WTC11 (cell line): ENCODE data around the gene CYP19A1. TPM values are rescaled to one million over a fixed set of nuclear protein-coding genes. Genes with fewer than 3 reads are reported as not detected.

ENCODE experiments used
- ATAC-seq: fragments of 200-7000 bp; cut with Tn5 transposase; 2 replicates; pipeline ENCODE4 v1.10.0; 2021; ENCODE audit warnings: mild to moderate bottlenecking, moderate library complexity
- CTCF ChIA-PET: fragments of 300-600 bp; sonication (Branson Sonifier 250); formaldehyde crosslinking; loops from one replicate; lab custom pipeline; 2021; ENCODE audit warnings: antibody characterized with exemption; lab: Charles Lee
- POLR2A ChIA-PET: fragments of 350-600 bp; sonication (Branson Sonifier 250); formaldehyde crosslinking; loops from one replicate; lab custom pipeline; 2021; ENCODE audit warnings: antibody characterized with exemption; lab: Charles Lee
- DNase-seq: peaks from one replicate; pipeline ENCODE4 v3.0.0; 2021; ENCODE audit warnings: low spot score
- H3K27ac Mint-ChIP-seq: 2 replicates; pipeline ENCODE4 v1.8.0; 2021; ENCODE audit warnings: mixed read lengths
- H3K27me3 Mint-ChIP-seq: 2 replicates; pipeline ENCODE4 v1.8.0; 2021; ENCODE audit warnings: low read depth, mild to moderate bottlenecking, moderate library complexity, mixed read lengths
- H3K36me3 Mint-ChIP-seq: 2 replicates; pipeline ENCODE4 v1.8.0; 2021; ENCODE audit warnings: mixed read lengths
- H3K4me1 Mint-ChIP-seq: 2 replicates; pipeline ENCODE4 v1.8.0; 2022; ENCODE audit warnings: mixed read lengths
- H3K4me3 Mint-ChIP-seq: 2 replicates; pipeline ENCODE4 v1.8.0; 2021; ENCODE audit warnings: mild to moderate bottlenecking, moderate library complexity, mixed read lengths
- H3K9me3 Mint-ChIP-seq: 2 replicates; pipeline ENCODE4 v1.8.0; 2021; ENCODE audit warnings: mixed read lengths
- ATF6 ChIP-seq: sonication (generic); formaldehyde crosslinking; IDR thresholded peaks from 2 replicates; pipeline ENCODE4 v1.8.1; 2023; ENCODE audit warnings: mild to moderate bottlenecking, missing genetic modification reagents
- E2F1 ChIP-seq: sonication (generic); formaldehyde crosslinking; IDR thresholded peaks from 2 replicates; pipeline ENCODE4 v1.8.0; 2022; ENCODE audit warnings: mild to moderate bottlenecking, missing genetic modification reagents
- FOXK1 ChIP-seq: sonication (generic); formaldehyde crosslinking; IDR thresholded peaks from 2 replicates; pipeline ENCODE4 v1.8.0; 2022; ENCODE audit warnings: mild to moderate bottlenecking, moderate library complexity, missing genetic modification reagents
- GRHL2 ChIP-seq: fragments of 250-450 bp; sonication (Bioruptor Pico); IDR thresholded peaks from 2 replicates; pipeline ENCODE4 v1.8.0; 2022; ENCODE audit warnings: mild to moderate bottlenecking, moderate library complexity; ENCODE audit not compliant: insufficient replicate concordance, severe bottlenecking
- MAX ChIP-seq: sonication (generic); formaldehyde crosslinking; IDR thresholded peaks from 2 replicates; pipeline ENCODE4 v1.8.0; 2022; ENCODE audit warnings: mild to moderate bottlenecking, missing genetic modification reagents
- NR1H2 ChIP-seq: sonication (generic); formaldehyde crosslinking; IDR thresholded peaks from 2 replicates; pipeline ENCODE4 v1.9.0; 2021; ENCODE audit warnings: mild to moderate bottlenecking, moderate library complexity, missing genetic modification reagents
- ZBTB43 ChIP-seq: sonication (generic); formaldehyde crosslinking; IDR thresholded peaks from 2 replicates; pipeline ENCODE4 v1.8.1; 2023; ENCODE audit warnings: mild to moderate bottlenecking, missing genetic modification reagents
- ZNF396 ChIP-seq: fragments of 250-450 bp; sonication (Bioruptor Pico); IDR thresholded peaks from 2 replicates; pipeline ENCODE4 v1.8.0; 2021; ENCODE audit warnings: mild to moderate bottlenecking, moderate library complexity, borderline replicate concordance
- ZNF532 ChIP-seq: fragments of 250-450 bp; sonication (Bioruptor Pico); IDR thresholded peaks from 2 replicates; pipeline ENCODE4 v1.9.0; 2021; ENCODE audit warnings: mild to moderate bottlenecking, borderline replicate concordance
- total RNA-seq: library from RNA; stranded (reverse); gene quantifications from 3 replicates; pipeline ENCODE4 v1.2.3, GENCODE V29; 2021
- TF ChIP-seq, protein P1 (sequence below): fragments of 250-450 bp; sonication (Bioruptor Pico); IDR thresholded peaks from 2 replicates; pipeline ENCODE4 v1.9.0; 2021; ENCODE audit warnings: mild to moderate bottlenecking
- TF ChIP-seq, protein P2 (sequence below): fragments of 250-450 bp; sonication (Bioruptor Pico); IDR thresholded peaks from 2 replicates; pipeline ENCODE4 v1.9.0; 2021; ENCODE audit warnings: mild to moderate bottlenecking
- TF ChIP-seq, protein P3 (sequence below): sonication (generic); formaldehyde crosslinking; IDR thresholded peaks from 2 replicates; pipeline ENCODE4 v1.8.0; 2022; ENCODE audit warnings: mild to moderate bottlenecking, missing genetic modification reagents

Gene CYP19A1
- total RNA-seq, 1 experiment from 2014 or later, result not detected

GRCh38 chr15:51343466-51343865 is 5.1 kb upstream of the CYP19A1 start (continued):
- TF ChIP-seq, protein P1, sequence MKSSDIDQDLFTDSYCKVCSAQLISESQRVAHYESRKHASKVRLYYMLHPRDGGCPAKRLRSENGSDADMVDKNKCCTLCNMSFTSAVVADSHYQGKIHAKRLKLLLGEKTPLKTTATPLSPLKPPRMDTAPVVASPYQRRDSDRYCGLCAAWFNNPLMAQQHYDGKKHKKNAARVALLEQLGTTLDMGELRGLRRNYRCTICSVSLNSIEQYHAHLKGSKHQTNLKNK (CRISPR knock-in tag), result no peak
- no peak for TF ChIP-seq GRHL2
- TF ChIP-seq ATF6 (CRISPR knock-in tag), result no peak

GRCh38 chr15:51342227-51342999 is 4.0 kb upstream of the CYP19A1 start:
- no peaks in the 10 kb centered on the region for H3K9me3 Mint-ChIP-seq

GRCh38 chr15:51341366-51342226 is 3.2 kb upstream of the CYP19A1 start, which contains the start of gene GLDN:
Gene GLDN (plus strand): TSS chr15:51341655. CDS start chr15:51341685, 30 bp downstream.
- ATAC-seq (peak; percentile 89), DNase-seq (peak; percentile 68)
- ChIA-PET POLR2A (interaction anchor here (0.6 kb wide), 1 partner anchor 332 kb away, joined by 3 read pairs; no protein-coding TSS in a partner anchor), CTCF (interaction anchor here (0.6 to 1.9 kb wide), 8 partner anchors 11 to 158 kb away, joined by 3 to 8 read pairs (median 4); no protein-coding TSS in a partner anchor)
- Mint-ChIP-seq H3K27me3 (peaks cover 61% of the 10 kb centered on the region), H3K4me3 (peak within 1 kb of the TSS; percentile 58), H3K9me3 (no peaks in the 10 kb centered on the region), H3K4me1 (0 out of 2 replicates have a peak, but pooled peaks cover 4% of the 10 kb centered on the region), H3K27ac (no peak within 1 kb of the TSS), H3K36me3 (no peaks in the 10 kb centered on the region)
- TF ChIP-seq, protein P2, sequence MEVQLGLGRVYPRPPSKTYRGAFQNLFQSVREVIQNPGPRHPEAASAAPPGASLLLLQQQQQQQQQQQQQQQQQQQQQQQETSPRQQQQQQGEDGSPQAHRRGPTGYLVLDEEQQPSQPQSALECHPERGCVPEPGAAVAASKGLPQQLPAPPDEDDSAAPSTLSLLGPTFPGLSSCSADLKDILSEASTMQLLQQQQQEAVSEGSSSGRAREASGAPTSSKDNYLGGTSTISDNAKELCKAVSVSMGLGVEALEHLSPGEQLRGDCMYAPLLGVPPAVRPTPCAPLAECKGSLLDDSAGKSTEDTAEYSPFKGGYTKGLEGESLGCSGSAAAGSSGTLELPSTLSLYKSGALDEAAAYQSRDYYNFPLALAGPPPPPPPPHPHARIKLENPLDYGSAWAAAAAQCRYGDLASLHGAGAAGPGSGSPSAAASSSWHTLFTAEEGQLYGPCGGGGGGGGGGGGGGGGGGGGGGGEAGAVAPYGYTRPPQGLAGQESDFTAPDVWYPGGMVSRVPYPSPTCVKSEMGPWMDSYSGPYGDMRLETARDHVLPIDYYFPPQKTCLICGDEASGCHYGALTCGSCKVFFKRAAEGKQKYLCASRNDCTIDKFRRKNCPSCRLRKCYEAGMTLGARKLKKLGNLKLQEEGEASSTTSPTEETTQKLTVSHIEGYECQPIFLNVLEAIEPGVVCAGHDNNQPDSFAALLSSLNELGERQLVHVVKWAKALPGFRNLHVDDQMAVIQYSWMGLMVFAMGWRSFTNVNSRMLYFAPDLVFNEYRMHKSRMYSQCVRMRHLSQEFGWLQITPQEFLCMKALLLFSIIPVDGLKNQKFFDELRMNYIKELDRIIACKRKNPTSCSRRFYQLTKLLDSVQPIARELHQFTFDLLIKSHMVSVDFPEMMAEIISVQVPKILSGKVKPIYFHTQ, result no peak
- TF ChIP-seq, protein P3, sequence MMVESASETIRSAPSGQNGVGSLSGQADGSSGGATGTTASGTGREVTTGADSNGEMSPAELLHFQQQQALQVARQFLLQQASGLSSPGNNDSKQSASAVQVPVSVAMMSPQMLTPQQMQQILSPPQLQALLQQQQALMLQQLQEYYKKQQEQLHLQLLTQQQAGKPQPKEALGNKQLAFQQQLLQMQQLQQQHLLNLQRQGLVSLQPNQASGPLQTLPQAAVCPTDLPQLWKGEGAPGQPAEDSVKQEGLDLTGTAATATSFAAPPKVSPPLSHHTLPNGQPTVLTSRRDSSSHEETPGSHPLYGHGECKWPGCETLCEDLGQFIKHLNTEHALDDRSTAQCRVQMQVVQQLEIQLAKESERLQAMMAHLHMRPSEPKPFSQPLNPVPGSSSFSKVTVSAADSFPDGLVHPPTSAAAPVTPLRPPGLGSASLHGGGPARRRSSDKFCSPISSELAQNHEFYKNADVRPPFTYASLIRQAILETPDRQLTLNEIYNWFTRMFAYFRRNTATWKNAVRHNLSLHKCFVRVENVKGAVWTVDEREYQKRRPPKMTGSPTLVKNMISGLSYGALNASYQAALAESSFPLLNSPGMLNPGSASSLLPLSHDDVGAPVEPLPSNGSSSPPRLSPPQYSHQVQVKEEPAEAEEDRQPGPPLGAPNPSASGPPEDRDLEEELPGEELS, result no peak
- TF ChIP-seq ZNF532 (CRISPR knock-in tag), result no peak

More at GRCh38 chr15:51342227-51342999, 4.0 kb upstream of the CYP19A1 start:
- ATAC-seq, result peak; percentile 20
- DNase-seq, result no peak
- Mint-ChIP-seq H3K36me3 (no peaks in the 10 kb centered on the region), H3K4me1 (0 out of 2 replicates have a peak, but pooled peaks cover 4% of the 10 kb centered on the region), H3K4me3 (peak overlapping the region; percentile 58), H3K27me3 (peaks cover 61% of the 10 kb centered on the region)
- TF ChIP-seq ZBTB43, result no peak
- TF ChIP-seq ZNF396 (CRISPR knock-in tag), result no peak
- TF ChIP-seq MAX (CRISPR knock-in tag), result peak; percentile 7; the same call in 1 of the 2 replicates
- TF ChIP-seq NR1H2 (CRISPR knock-in tag), result no peak
- no peak for TF ChIP-seq FOXK1 (CRISPR knock-in tag)
- TF ChIP-seq E2F1 (CRISPR knock-in tag), result no peak
- TF ChIP-seq, all 79 proteins: peak for 1
- CTCF ChIA-PET, result interaction anchor here (0.6 to 1.9 kb wide), 8 partner anchors 11 to 157 kb away, joined by 3 to 8 read pairs (median 4); no protein-coding TSS in a partner anchor
- H3K27ac Mint-ChIP-seq, result no peak overlapping the region
- POLR2A ChIA-PET, result no interaction called here
